Fibroblast of peridontal ligament (primary cell): Measurements from ENCODE around the gene MICAL2.

ENCODE experiments used
- DNase-seq: peaks from one replicate; pipeline ENCODE4 v3.0.0-alpha.2; 2010; ENCODE audit errors: extremely low read depth

MICAL2 gene

GRCh38 chr11:12188548-12189317 lies 78.3 kb downstream of the MICAL2 start:
- no peak for DNase-seq

- DNase-seq: no peak
These were observed 79.3 kb downstream of the MICAL2 start for GRCh38 chr11:12189543-12190235.

- no peak for DNase-seq
These were observed 80.1 kb downstream of the MICAL2 start for GRCh38 chr11:12190511-12190910.

- DNase-seq: no peak
These were observed 82.6 kb downstream of the MICAL2 start for GRCh38 chr11:12192794-12193514.

GRCh38 chr11:12193515-12194336 lies 83.3 kb downstream of the MICAL2 start:
- DNase-seq: no peak

- DNase-seq: no peak
These were observed 85.4 kb downstream of the MICAL2 start for GRCh38 chr11:12195768-12196167.

- DNase-seq: no peak
These were observed 85.9 kb downstream of the MICAL2 start for GRCh38 chr11:12196308-12196707.

GRCh38 chr11:12196872-12197271 lies 86.5 kb downstream of the MICAL2 start:
- DNase-seq: no peak

- DNase-seq: no peak
These were observed 88.1 kb downstream of the MICAL2 start for GRCh38 chr11:12198251-12199222.

GRCh38 chr11:12199231-12199948 lies 89.0 kb downstream of the MICAL2 start:
- DNase-seq: no peak

- DNase-seq: peak; percentile 93
These were observed 90.0 kb downstream of the MICAL2 start for GRCh38 chr11:12200279-12200990.

- DNase-seq: peak; percentile 81
These were observed 90.9 kb downstream of the MICAL2 start for GRCh38 chr11:12200991-12201985.

GRCh38 chr11:12202661-12203310 lies 92.4 kb downstream of the MICAL2 start:
- no peak for DNase-seq

- DNase-seq: no peak
These were observed 94.1 kb downstream of the MICAL2 start for GRCh38 chr11:12204506-12204905.

GRCh38 chr11:12205330-12205729 lies 94.9 kb downstream of the MICAL2 start:
- DNase-seq: peak; percentile 86

- no peak for DNase-seq
These were observed 96.1 kb downstream of the MICAL2 start for GRCh38 chr11:12206529-12206928.

- peak; percentile 92 for DNase-seq
These were observed 97.2 kb downstream of the MICAL2 start for GRCh38 chr11:12207384-12208150.
